GM03348 (cell line): ENCODE measurements around the gene TBPL1.
"Not testable (repeated sequence)": the region's sequence is repeated elsewhere in the genome, so short reads cannot be mapped to it uniquely, and the experiment has no call there.

Experiments
- DNase-seq: peaks from one replicate; pipeline ENCODE4 v3.0.0; 2012; ENCODE audit warnings: low spot score

TBPL1 gene

DNA sequence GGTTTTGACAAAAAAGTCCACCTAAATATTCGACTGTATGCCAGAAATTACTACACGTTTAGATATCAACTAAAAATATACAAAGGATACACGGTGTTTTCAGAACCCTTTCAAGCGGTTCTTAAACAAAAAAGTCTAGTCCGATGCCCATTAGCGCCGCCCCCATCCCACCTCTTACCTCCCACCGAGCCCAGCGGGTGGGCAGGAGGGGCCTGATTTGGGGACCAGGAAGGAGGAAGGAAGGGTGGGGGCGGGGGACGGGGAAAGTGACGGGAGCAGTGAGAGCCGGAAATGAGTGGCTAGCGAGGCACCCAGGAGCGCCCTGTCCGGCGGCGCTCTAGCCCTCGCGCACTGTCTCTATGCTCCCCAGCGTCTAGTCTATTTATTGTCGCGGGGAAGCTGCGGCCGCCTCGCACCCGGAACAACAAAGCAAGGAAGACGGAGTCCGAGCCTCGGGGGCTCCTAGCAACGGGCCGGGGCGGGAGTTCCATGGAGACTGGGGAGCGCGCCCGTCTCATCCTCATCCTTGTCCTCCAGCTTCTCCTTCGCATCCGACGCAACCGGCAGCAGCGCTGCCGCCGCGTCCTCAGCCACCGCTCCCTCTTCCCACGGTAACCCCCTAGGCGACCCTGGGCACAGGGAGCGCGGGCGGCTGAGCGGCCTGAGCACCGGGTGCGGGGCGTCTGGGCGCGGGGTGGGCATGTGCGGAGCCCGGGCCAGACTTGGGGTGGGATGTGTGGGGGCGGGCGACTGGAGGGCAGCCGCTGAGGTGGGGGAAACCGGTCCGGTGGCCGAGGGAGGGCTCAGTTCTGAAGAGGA lies at the start of gene TBPL1:
TBPL1 (plus strand) TSS at position 410 of the 819 bp plus-strand sequence. CDS start 26,902 bp downstream, outside the sequence.
- DNase-seq: peak; percentile 97

GRCh38 chr6:133903855-133904254 lies 49.2 kb upstream of the TBPL1 start:
- DNase-seq: no peak

DNA sequence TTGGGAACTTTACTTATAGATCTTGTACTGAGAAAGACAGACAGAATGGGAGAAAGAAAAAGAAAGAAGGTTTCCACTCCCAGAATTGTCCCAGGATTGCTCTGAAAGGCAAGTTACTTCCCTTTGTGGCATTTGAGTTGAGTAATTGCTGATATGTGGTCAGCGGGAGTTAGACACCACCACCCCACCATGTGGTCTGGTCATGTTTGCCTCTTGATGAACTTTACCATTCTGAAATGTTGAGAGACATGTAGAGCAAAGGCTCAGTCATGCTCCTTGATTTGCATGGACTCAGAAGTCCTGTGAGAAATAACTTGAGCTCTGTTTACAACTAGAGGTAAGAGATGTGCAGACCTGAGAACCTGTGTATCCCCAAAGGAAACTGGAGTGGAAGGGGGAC lies 47.0 kb upstream of the TBPL1 start:
- DNase-seq: no peak

GRCh38 chr6:133916650-133917151 lies 36.3 kb upstream of the TBPL1 start:
- peak; percentile 75 for DNase-seq

DNA sequence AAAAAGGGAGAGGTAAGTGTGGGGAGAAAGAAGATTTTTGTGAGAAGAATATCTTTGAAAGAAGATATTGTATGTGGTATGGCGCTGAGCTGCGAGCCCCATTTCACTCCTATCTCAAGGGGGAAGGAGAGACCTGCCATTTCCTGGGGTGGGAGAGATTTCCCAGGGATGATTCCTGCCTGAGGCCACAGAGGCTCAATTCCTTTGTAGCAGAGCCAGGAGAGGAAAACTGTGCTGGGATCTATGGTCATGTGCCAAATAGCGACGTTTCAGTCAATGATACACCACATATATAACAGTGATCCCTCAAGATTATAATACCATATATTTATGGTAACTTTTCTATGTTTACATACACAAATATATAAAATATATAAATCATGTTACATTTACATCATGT lies 35.2 kb upstream of the TBPL1 start:
- DNase-seq: no peak

DNA sequence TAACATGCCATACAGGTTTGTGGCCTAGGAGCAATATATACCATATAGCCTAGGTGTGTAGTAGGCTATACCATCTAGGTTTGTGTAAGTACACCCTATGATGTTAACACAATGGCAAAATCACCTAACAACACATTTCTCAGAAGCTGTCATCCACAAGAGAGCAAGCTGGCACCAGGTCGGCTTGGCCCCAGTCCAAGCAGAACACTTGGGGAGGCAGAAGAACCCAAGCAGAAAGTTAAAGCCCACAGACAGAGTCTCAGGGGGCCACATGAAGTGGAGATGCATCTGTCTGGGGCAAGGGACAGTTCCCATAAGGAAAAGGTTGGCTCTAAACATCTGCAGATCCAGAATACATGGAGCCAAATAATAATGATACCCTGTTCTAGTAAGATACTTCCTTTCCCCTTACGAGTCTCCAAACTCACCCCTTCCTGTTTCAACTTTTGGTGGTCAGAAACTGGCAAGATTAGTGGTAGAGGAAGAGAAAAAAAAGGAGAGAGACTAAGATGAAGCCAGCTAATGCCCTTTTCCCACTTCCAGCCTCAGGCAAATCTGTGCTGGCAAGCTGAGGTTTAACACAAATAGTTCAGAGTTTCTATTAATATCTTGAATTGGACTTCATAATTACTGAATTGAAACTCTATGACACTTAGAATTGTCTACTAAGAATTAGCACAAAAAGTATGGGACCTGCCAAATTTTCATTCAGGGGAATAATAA lies 34.7 kb upstream of the TBPL1 start:
- DNase-seq: no peak

- DNase-seq: no peak
Measured at GRCh38 chr6:133919362-133919761, 33.7 kb upstream of the TBPL1 start.

DNA sequence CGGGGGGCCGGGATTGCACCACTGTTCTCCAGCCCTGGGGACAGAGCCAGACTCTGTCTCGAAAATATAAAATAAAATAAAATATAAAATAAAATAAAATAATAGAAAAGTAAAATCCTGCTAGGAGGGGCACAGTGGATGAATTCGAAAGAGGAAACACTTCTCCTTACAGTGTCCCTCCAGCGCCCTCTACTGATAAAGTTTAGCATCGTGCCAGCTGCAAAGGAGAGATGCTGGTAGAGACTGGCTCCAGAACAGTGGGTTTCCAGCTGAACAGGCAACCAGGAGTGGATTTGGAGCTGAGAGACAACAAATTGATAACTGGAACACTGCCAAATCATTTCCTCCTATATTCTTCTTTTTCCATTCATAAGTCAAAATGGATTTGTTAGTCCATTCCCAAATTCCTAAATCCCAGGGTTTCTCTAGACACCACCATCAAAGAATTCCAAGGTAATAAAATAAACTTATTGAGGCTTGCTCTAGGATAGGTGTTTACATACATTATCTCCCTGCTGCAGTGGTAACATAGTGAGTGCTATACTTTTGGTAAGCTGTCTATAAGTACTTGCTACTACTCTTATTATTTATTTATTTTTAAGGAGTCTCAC lies 31.7 kb upstream of the TBPL1 start:
- peak; percentile 86 for DNase-seq

- DNase-seq: peak; percentile 74
Measured at GRCh38 chr6:133923938-133924593, 29.0 kb upstream of the TBPL1 start.

DNA sequence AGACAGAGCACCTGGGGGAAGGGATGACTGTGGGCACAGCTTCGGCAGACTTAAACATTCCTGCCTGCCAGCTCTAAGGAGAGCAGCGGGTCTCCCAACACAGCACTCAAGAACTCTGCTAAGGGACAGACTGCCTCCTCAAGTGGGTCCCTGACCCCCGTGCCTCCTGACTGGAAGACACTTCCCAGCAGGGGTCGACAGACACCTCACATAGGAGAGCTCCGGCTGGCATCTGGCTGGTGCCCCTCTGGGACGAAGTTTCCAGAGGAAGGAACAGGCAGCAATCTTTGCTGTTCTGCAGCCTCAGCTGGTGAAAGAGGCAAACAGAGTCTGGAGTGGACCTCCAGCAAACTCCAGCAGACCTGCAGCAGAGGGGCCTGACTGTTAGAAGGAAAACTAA lies 21.8 kb upstream of the TBPL1 start:
- not testable (repeated sequence) for DNase-seq

DNA sequence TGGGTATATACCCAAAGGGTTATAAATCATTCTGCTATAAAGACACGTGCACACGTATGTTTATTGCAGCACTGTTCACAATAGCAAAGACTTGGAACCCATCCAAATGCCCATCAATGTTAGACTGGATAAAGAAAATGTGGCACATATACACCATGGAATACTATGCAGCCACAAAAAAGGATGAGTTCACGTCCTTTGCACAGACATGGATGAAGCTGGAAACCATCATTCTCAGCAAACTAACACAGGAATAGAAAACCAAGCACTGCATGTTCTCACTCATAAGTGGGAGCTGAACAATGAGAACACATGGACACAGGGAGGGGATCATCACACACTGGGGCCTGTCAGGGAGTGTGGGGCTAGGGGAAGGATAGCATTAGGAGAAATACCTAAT lies 16.7 kb upstream of the TBPL1 start:
- not testable (repeated sequence) for DNase-seq

GRCh38 chr6:133937909-133938308 lies 15.1 kb upstream of the TBPL1 start:
- no peak for DNase-seq

DNA sequence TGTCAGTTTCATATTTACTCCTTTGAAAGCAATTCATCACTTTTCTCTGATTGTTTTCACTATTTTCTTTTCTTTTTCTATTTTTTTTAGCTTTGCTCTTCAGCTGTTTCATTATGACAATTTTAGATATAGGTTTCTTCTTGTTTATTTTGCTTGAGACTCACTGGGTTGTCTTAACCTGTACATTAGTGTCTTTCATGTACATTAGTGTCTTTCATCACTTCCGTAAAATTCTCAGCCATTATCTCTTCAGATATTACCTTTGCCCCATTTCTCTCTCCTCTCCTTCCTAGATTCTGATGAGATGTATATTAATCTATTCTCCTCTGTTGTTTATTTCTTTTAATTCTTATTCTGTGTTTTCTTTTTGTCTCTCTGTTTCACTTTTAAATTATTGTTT lies 14.5 kb upstream of the TBPL1 start:
- DNase-seq: no peak

- no peak for DNase-seq
Measured at GRCh38 chr6:133939778-133940667, 13.0 kb upstream of the TBPL1 start.

DNA sequence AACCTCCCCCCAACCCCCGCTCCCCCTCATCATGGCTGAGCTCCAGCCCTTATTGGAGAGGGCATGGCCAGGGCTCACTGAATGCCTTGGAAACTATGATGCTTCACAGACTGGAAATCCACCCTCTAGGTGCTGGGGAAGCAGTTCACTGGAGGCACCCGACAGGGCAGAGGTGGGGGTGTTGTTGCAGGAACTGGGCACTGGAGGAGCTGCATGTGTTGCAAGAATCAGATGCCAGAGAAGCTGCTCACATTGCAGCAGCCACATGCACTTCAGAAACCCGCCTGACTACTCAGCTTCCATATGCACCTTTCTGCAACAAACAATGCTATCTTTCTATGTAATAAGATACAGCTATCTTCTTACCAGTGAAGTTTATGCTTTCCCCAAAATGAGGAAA lies 7.9 kb upstream of the TBPL1 start:
- DNase-seq: peak; percentile 9

DNA sequence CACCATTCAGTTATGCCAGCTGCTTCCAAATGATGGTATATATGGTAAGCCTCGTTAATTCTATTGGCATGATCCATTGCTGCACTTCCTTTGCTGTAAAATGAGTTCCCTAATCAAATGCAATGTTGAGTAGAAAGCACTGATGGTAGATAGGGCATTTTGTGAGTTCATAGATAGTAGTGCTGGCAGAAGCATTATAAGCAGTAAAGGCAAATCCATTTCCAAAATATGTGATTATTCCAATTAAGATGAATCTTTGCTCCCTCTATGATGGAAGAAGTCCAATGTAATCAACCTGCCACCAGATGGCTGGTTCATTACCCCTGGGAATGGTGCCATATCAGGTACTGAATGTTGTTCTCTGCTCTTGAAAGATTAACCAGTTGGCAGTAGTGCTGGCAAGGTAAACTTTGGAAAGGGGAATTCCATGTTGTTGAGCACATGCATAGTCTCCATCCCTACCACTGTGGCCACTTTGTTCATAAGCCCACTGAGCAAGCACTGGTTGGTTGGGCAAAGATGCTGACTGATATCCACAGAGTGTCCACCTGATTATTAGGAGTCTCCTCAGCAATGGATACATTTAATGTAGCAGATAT lies 5.6 kb upstream of the TBPL1 start:
- DNase-seq: no peak

DNA sequence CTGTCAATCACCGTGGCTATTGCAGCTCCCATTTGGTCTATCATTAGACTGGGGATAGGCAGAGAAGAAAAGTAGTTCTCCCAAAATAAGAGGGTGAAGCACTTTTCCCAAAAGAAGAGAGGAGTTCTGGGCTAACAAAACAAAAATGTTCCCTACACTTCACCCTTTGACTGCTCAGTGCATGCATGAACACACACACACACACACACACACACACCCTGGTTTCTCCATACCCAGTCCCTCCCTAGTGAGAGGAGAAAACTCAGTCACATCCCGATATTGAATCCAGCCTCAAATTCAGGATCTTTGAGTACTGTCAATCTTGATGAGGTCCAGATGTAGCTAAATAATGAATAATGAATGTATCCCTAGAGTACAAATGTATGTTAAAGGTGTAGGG lies 4.6 kb upstream of the TBPL1 start:
- no peak for DNase-seq

- peak; percentile 5 for DNase-seq
Measured at GRCh38 chr6:133951227-133951626, 1.8 kb upstream of the TBPL1 start.

DNA sequence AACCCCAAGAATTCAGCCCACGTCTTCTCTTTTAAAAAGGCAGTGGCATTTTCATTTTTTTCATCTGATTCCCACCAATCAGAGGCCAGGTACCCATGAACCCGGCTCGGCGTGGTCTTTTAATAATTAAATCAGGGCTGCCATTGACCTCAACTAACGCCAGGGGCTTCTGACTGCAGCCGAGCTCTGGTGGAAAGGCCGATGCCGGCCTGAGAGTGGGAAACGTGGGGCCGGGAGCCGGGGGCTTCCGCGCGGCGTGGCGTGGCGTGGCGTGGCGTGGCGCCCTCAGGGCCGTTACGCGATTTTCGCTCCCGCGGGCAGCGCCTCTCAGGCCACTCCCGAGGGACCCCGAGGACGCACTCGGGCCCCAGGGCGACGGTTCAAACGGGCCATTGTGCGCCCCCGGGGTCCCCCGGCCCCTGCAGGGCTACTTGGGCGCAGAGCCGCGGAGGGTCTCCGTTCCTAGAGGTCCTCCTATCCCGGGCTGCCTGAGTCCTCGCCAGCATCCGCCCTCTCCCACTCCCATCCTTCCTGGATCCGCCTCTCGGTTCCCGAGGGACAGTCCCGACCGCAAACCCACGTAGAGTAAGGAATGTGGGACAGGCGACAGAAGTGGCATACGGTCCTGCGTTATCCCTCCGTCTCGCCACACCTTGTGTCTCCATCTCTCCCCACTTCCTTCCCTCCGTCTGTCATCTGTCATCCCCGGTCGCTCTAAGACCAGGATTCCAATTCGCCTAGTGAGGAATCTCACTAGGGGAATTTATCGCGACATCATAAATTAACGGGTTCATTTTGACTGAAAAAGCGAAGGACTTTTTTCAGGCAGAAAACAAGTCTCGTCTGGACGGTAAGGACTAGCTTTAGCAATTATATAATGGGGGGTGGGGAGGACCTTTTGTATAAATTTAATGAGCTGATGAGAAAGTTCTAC lies 876 bp upstream of the TBPL1 start:
- DNase-seq: peak; percentile 85
